HG03175 (cell line): ENCODE data around the gene LPP.

ENCODE experiments used
- ATAC-seq: cut with Tn5 transposase; IDR thresholded peaks from one replicate; pipeline ENCODE4 v1.9.1; 2021; ENCODE audit warnings: mild to moderate bottlenecking, moderate library complexity; ENCODE audit not compliant: unreplicated experiment

The LPP gene

DNA sequence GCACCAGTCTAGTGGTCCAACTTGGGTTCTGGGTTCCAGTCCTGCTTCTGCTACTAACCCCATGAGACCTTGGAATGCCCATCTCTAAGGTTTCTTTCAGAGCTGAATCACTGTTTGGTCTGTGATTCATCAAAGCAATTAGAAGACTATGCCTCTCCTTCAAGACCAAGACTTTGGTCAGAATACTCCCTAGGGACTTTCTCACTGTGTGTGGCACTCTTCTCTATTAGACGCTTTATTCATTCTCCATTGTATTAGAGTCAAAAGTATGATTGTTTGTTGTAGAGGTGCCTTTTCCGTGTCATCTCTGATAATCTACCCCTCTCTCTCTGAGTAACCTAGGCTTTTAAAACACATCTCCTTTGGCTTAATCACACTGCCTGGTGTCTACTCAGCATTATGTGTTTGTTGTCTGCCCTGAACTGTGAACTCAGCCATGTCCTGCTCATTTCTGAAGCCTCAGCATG, 90.5 kb downstream of the LPP start:
- no peak for ATAC-seq

DNA sequence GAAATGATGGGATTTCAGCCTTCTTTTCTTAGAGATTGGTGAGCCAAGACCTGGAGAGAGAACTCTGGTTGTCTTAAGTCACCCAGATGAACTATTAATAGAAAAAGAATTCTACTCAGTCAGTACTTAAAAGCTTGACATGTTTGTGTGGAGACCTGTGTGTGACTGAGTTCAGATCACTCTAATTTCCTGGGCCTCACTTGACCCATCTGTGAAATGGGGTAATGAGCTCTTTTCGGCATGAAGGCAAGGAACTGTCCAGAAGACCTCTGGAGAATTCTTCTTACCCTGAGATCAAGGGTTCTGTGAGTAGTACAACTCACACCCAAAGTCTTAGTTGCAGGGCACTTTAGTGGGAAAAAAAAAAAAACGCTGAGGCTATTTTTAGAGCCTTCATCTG, 92.9 kb downstream of the LPP start:
- no peak for ATAC-seq

DNA sequence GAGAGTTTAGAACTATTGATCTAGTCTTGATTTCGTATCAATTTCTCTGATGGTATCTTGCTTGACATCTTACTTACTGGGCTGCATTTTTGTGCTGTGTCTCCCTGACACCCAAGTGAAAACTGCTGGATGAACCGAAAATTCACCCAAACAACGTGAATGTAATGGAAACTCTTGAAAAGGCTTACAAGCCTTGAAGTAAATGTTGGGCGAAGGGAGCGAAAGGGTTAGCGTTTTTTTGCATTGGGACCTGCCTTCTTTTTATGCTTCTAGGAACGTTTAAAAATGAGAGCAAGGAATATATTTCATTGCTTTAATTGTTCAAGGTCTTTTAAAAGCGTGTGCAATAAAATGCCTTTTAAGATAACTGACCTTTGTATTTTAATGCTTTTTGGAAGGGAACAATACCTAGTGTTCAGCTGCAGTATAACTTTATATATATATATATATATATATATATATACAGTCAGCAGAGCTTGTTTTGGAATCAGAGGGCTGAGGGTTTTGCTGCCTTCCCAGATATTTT, 94.1 kb downstream of the LPP start:
- no peak for ATAC-seq

DNA sequence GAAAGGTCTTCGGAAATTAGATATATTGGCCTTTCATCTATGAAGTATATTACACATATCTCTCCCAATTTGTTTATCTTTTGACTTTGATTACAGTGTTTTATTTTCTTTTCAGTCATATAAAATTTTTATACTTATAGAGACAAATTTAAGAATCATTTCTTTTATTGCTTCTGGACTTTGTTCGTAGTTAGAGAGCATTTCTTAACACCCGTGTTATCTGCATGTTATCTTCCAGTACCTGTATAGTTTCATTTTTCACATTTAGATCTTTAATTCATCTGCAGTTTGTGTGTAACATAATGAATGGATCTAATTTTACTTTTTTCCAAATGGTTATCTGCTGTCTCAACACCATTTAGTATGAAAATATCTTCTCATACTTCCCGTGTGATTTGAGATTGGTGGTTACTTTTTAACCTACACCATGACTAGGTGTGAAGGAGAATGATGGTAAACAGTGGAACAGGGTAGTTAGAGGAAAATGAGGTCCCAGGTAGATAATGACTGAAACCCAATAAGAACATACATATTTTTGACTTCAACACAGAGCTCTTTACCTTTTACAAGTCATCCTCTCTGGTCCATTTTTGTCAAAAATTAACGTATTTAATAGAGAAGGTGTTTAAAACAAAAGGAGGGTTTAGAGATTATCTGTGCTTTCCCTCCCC, 99.3 kb downstream of the LPP start:
- ATAC-seq = no peak

DNA sequence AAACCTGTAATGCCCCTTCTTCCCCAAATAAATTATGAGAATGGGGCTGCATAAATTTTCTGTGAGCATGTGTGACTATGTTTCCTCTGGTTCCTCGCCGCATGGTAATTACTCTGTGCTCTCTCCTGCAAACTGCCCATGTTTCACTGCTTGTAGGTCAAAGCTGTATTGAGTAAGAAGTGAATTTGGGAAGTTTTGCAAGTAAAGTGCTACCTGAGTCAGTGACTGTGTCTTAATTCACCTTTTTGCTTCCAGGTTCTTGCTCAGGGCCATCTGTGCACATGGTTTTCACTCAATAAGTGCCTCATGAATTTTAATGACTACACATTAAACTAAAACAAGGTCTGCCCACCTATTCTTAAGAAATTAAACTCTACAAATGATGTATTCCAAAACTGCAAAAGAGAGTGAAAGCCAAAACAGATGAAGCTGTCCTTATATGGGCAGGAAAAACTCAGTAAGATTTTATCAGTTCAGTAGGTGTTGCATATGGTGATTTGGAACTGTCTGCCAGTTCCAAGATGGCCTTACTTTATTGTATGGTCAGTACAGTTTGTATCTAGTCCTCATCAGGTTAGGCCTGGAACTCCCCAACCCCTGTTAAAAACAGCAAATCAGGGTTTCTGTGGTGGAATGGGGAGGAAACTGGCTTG, 100.0 kb downstream of the LPP start:
- ATAC-seq = no peak

DNA sequence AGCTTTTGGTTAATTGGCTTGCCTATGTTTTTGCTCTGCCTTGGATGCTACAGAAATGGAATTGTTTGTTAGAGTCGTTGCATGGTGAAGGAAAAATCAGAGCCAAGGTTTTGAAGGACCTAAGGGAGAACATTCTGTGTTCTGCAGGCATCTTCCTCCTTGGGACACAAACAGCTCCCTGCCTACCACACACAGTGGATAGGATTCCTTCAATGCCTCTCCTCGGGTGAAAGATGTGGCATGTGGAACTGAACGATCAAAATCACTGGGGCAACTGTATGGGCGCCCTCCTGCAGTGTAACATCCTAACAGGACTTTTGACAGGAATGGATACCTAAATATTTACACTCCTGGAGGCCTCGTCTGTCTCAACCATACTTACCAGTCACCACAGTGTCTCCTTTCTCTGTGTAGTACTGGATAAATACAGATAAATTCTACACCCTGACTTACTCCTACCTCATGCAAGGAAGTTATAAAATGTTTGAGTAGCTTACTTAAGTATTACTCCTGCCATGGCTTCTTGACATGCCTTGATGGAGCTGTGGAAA, 100.6 kb downstream of the LPP start:
- no peak for ATAC-seq

DNA sequence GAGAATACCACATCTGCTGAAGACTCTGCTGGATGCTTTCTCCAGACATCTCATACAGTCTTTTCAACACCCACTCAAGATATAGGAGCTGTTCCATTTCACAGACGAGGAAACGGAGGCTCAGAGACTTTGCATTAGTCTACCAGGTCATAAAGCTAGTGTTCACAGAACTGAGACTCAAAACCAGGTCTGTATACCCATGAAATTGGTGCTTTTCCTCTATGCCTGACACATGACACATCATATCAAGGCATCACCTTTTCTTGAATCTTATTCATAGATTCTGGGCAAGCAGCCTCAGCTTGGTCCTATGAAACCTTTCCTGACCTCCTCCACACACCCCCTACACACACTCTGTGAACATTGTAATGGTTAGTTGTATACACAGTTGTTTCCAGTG, 101.2 kb downstream of the LPP start:
- ATAC-seq = no peak

DNA sequence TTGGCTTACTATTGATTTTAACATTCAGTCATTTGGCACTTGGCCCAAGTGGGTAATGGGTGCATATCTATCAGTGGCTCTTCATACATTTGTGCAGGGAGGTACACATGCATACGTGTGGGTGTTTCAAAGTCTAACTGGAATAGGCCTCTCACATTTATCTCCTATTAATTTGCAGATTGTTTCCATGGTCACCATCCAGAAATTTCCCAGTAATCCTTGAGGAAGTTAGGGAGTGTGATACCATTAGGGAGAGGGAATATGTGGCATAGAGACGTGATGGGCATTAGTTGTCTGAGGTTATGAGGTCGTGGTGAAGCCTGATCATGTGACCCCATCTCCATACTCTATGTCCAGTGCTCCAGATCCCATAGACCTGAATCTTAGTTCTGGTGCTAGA, 102.8 kb downstream of the LPP start:
- ATAC-seq = no peak

DNA sequence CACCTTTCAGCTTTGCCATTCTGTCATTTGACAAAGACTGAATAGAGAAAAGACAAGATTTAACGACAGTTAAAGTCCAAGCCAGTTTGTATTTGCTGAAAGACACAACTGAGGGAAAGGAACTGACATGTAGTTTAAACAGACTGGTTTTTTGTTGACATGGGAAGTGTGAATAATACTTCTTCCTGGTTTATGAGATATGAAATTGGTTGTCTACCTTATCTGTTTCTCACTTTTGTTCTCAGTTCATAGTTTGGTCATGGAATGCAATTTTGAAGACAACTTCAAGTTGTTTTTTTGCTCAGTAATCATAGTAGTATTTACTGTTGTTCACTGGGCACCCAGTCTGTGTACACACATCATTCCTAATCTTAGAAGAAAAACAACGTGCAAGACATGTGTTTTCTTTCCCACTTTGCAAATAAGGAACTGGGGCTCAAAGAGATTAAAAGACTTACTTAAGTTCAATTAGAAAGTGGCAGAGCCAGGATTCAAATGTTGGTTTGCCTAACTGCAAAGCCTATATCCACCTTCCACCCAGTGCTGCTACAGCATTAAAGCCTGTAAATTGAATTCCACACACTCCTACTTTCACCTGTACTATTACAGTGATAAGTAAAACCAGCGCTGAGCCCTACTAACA, 103.5 kb downstream of the LPP start:
- ATAC-seq = no peak

DNA sequence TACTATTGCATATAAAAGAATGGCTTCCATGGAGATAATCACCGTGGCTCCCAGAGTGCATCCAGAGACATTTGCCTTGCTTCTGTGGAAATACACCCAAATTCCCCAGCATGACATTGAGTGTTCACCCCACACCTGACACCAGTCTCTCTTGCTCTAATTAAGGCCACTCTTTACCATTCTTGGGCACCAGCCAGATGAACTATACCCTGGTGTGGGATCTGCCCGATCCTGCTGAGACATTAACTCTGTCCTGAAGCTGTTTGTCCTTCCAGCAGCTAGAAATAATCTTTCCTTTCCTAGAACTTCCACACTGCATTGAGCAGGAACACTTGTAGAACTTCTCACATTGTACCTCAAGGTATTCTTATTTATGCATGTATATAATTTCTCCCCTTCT, 105.2 kb downstream of the LPP start:
- ATAC-seq = no peak

DNA sequence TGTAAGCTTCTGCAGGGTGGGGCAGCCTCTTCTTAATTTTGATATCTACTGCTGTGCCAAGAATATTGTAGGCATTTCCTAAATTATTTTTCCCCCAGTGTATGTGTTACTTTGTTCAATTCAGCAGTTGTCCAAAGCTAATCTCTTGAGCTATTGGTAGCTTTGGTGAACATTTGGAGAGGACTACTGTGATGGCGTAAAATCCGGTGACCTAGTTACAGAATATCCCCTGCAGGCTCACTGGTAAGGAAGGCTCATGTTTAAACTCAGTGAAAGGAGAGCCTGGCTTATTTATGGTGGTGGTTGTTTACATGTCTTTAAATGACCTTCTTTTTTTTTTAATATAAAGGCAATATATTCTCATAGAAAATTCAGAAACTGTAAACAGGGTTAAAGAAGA, 105.6 kb downstream of the LPP start:
- ATAC-seq = no peak

DNA sequence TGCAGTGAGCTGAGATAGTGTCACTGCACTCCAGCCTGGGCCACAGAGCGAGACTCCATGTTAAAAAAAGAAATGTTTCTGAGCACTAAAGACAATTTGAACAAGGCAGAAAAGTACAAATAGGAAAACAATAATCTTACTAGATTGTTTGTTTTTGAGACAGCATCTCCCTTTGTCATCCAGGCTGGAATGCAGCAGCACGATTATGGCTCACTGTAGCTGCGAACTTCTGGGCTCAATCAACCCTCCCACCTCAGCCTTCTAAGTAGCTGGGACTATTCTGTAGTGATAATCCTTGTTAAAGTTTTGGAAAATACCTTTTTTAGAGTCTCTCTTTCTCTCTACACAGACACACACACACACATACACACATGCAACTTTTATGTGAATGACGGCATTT, 107.1 kb downstream of the LPP start:
- no peak for ATAC-seq

DNA sequence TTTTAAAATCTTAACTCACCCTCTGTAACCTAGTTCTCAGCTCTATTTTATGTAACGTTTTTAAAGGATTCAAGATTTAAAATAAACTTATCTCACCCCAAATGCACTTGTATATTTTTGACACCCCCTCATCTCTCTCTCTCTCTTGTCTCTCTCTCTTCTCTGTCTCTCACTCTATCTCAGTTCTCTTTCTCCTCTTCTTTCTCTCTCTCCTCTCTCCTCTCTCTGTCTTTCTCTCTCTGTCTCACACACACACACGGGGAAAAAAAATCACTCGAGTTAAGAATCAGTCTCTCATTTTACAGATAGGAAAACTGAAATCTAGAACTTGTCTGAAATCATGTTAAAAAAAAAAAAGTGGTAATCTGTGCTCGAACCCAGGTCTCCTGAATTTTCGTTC, 108.5 kb downstream of the LPP start:
- no peak for ATAC-seq

DNA sequence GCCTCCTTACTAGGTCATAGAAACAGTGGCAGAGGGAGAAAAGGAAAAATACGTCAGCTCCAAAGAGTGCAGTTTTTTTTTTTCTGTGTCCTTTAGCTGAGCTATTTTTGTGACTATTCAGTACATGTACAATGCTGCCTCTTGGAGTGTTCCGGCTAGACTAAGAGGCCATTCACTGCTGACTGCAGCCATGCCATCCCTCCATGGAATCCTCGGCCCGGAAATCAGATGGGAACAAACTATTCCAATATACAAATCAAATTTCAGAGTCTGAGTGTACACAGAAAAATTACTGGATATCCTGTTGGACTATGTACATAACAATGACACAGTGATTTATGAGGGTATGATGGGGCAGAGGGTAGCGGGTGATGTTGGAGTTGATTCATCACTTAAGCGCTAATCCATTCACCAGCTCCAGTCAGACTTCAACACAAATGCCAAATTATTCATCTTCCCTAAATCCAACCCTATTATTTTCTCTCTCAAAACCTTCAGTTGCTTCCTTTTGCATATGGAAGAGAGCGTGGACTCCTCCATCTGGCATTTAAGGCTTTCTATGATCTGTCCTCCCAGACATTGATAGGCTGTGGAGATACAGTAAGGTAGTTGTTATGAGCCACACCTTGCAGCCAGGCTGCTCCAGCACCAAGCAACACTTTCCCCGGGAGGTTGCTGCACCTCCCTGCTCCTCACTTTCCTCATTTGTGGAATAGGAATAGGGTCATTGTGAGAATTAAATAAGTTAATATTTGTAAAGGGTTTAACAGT, 109.1 kb downstream of the LPP start:
- ATAC-seq = no peak

DNA sequence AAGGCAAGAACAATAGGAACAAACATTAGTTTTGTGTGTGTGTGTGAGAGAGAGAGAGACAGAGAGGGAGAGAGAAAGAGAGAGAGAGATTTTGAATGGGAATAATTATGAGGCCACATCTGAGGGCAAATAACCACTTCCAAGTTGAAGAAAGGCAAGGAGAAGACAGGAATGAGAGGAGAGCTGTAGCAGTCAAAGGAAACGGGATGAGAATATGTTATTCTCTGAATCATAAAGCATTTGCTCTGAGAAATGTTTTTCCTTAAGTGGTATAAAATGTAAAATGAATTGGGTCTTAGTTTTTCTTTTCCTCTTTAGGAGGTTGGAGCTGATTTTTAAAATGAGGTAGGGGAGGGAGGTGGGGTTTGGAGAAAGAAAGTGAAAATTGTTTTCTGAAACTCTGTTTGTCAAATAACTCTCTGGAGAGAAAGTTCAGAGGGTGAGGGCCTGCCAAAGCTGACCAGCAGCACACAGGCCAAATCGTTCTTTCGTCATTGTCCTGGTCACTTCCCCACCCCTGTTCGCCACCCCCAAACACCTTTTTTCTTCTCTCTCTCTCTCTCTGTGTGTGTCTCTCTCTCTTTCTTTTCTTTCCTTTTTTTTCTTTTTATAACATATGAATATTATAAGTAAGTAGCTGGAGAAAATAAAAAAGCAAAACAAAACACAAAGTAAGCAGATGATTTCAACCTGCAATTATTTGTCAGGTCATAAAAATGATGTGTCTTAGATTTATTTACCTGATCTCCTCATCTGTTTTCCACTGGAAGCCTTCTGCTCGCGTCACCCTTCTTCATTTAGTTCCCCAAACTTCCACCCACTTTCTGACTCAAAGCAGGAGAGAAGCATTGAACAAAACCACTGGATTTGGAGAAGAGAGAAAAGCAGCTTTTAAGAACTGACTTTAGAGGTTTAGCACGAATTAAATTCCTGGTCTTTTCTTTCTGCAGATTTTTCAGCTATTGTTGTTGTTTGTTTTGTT, 110.6 kb downstream of the LPP start:
- no peak for ATAC-seq

DNA sequence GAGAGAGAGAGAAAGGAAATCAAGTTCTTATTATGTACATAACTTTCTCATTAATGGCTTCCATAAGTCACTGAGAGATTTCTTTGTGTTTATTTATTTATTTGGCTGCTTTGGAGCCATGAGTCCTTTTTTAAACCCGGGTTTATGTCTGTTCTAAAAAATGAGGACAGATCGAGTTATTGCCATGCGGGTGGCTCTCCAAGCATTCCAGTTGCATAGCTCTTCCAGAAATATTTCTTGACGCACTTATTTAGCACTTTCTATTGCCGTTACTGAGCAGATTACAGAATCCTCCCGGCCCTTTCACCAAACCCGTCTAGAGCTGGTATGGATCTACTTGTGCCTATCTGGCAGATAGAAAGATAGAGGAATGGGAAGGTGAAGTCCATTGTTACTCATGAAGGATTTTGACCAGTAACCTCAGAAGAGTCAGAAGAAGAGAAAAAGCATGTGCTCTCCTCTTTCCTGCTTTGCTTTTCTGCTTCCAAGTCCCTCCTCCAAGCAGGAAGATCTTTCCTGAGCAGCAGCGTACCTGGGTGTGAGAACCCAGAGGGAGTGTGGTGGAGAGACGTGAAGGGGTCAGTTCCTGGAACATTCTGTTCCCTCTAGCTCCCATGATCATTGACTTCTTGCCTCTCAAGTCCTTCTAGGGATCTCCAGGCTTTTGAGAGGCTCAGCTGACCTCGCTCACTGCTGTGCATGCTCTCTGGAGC, 112.8 kb downstream of the LPP start:
- ATAC-seq = no peak

DNA sequence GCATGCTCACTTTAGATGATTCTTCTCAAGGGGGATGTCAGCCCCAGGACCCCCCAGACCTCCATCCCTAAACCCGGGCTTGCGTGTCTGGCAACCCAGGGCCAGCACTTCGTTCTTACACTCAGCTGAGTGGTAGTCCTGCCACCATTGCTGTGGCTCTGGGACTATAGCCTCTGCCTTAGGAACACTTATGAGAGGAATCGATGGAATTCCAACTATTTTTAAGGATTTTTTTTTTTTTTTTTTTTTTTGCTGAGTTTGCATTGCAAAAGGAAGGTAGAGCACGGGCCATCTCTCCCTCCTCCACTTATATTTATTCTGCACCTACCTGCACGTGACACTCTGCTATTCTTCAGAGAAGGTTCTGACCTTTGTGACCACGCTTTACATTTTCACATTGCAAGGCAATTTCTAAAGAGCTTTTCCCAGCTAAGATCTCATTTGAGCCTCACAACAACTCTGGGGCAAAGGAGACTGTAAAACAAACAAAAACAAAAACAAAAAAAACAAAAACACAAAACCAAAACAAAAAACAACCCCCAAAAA, 113.9 kb downstream of the LPP start:
- ATAC-seq = no peak

DNA sequence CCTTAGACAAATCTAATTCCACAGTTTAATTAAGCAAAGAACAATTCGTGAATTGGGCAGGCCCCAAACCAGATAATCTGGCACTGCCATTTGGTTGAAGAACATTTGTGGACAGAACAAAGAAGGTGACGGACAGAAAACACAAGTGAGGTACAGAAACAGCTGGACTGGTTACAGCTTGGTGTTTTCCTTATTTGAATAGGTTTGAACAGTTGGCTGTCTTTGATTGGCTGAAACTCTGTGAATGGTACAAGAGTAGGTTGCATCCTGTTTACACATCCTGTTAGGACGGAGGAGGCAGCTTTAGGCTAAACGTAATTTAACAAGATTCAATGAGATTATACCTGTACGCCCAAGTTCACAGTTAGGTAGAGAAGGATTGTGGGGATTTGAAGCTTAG, 114.4 kb downstream of the LPP start:
- no peak for ATAC-seq

DNA sequence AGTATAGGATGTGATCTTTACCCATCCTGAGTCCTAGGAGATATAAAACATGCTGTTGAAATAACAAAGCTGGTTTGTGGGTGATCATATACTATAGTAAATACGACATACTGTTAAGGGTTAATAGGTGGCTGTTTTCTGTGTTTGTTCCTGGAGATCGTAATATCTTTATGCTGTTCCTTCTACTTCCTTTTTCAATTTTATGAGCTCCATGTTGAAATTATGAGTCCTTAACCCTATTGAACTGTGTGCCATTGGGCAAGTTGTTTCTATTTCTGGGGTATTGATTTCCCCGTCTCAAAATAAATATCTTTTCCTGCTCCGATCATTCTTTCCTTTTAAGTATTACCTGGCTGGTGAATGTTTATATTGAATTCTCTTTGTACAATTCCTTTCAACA, 115.1 kb downstream of the LPP start:
- ATAC-seq = no peak
